ENCODE data around the gene PTGER4. TPM values are rescaled to one million over a fixed set of nuclear protein-coding genes. Genes with fewer than 3 reads are reported as not detected.

The PTGER4 gene
- total and polyA plus RNA-seq, 2 of the 8 experiments (the other 6 are each of a cell fraction or from before 2014, with no cell fraction given), result 0.76 to 1.2 TPM

- Histone ChIP-seq H2AFZ (ENCODE audit: low read length) (no peak overlapping the region), H4K5ac (ENCODE audit: insufficient read length, low read depth, low read length) (no peak overlapping the region), H3K4me3 (ENCODE audit: extremely low read depth in 1 of 4, insufficient read depth in 2 of 4, low read depth in 3 of 4, low read length in 4 of 4) (no peak overlapping the region), H3K79me1 (ENCODE audit: low read depth, low read length) (no peaks in the 10 kb centered on the region), H3K18ac (ENCODE audit: extremely low read depth, low read length) (no peak overlapping the region), H3K4ac (replicated peaks; ENCODE audit: insufficient read length, low read depth, low read length) (no peak overlapping the region), H3K9me3 (ENCODE audit: insufficient read depth in 2 of 2, low read depth in 1 of 2, low read length in 1 of 2) (no peaks in the 10 kb centered on the region; a peak in 1 of 4 replicates), H3K4me2 (ENCODE audit: insufficient read depth in 1 of 2, low read depth in 2 of 2, low read length in 2 of 2) (no peak overlapping the region), H3K27me3 (replicated peaks in 1 of 4; ENCODE audit: control insufficient read depth in 3 of 4, extremely low read depth in 1 of 4, insufficient read depth in 3 of 4, low read length in 3 of 4) (peaks cover 22 to 34% (median 26%) of the 10 kb centered on the region in 4 experiments), H2BK15ac (ENCODE audit: low read length) (no peak overlapping the region), H4K91ac (replicated peaks; ENCODE audit: insufficient read length, low read length) (no peak overlapping the region), H2AK5ac (ENCODE audit: low read depth, low read length) (no peak overlapping the region), H3K23ac (ENCODE audit: insufficient read length) (no peak overlapping the region), H2BK20ac (ENCODE audit: low read length) (no peak overlapping the region), H3K56ac (replicated peaks; ENCODE audit: insufficient read length, low read depth, low read length) (no peak overlapping the region), H3K14ac (ENCODE audit: insufficient read length) (no peak overlapping the region), H4K20me1 (replicated peaks in 1 of 2; ENCODE audit: control insufficient read depth in 1 of 2, insufficient read depth in 2 of 2, low read length in 2 of 2) (peaks cover 3 to 5% of the 10 kb centered on the region in 2 experiments), H2BK12ac (ENCODE audit: low read depth, low read length) (no peak overlapping the region), H3K4me1 (replicated peaks in 1 of 4; ENCODE audit: control insufficient read depth in 3 of 4, insufficient read depth in 4 of 4, low read length in 3 of 4) (peaks cover 0 to 18% (median 10%) of the 10 kb centered on the region in 4 experiments; a peak in 5 of 7 replicates), H3K27ac (ENCODE audit: low read depth, low read length) (no peak overlapping the region), H3K23me2 (ENCODE audit: low read depth, low read length) (peaks cover 17% of the 10 kb centered on the region), H3K79me2 (ENCODE audit: control insufficient read depth in 1 of 2, insufficient read depth in 2 of 2, low read length in 2 of 2) (no peaks in the 10 kb centered on the region), H3K9ac (replicated peaks in 1 of 4; ENCODE audit: extremely low read depth in 1 of 4, low read depth in 3 of 4, low read length in 3 of 4) (no peak overlapping the region), H2BK5ac (ENCODE audit: low read depth, low read length) (no peak overlapping the region), H2BK120ac (replicated peaks; ENCODE audit: low read depth, low read length) (no peak overlapping the region), H4K8ac (ENCODE audit: extremely low read depth, insufficient read depth, low read length) (no peak overlapping the region), H3K36me3 (ENCODE audit: control insufficient read depth in 2 of 4, insufficient read depth in 4 of 4, low read length in 3 of 4) (no peaks in the 10 kb centered on the region)
- no peak for FAIRE-seq
- ChIA-PET CTCF (ENCODE audit: partially characterized antibody) (interaction anchor here (0.6 to 4.6 kb wide), 8 partner anchors 14 to 1086 kb away, joined by 3 to 32 read pairs (median 4); no protein-coding TSS in a partner anchor), POLR2A (ENCODE audit: partially characterized antibody) (no interaction called here)
- DNase-seq (ENCODE audit: low read depth in 1 of 2, low spot score in 2 of 2), result no peak
- no peak for TF ChIP-seq KDM1A (IDR thresholded peaks at IDR 0.05; ENCODE audit: borderline replicate concordance, low read length)
- TF ChIP-seq PHF8 (conservative IDR thresholded peaks at IDR 0.05; ENCODE audit: low read depth, low read length), result no peak
- TF ChIP-seq RBBP5 (IDR thresholded peaks at IDR 0.05; ENCODE audit: borderline replicate concordance, low read depth, low read length), result no peak
- no peak for TF ChIP-seq GABPA (IDR thresholded peaks at IDR 0.05; ENCODE audit: borderline replicate concordance, insufficient read depth, low read length)
- no peak for TF ChIP-seq EGR1 (IDR thresholded peaks at IDR 0.05; ENCODE audit: borderline replicate concordance, low read depth, low read length)
- TF ChIP-seq SIN3A (conservative IDR thresholded peaks at IDR 0.05 in 1 of 2, IDR thresholded peaks at IDR 0.05 in 1 of 2; ENCODE audit: low read depth in 1 of 2, low read length in 2 of 2), result no peak
- TF ChIP-seq, protein P1, sequence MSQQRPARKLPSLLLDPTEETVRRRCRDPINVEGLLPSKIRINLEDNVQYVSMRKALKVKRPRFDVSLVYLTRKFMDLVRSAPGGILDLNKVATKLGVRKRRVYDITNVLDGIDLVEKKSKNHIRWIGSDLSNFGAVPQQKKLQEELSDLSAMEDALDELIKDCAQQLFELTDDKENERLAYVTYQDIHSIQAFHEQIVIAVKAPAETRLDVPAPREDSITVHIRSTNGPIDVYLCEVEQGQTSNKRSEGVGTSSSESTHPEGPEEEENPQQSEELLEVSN (IDR thresholded peaks at IDR 0.05), result no peak
- no peak for TF ChIP-seq TAF1 (IDR thresholded peaks at IDR 0.05; ENCODE audit: low read depth, low read length)
- TF ChIP-seq USF2 (IDR thresholded peaks at IDR 0.05; ENCODE audit: low read length), result no peak
- TF ChIP-seq CBX8 (IDR thresholded peaks at IDR 0.05; ENCODE audit: borderline replicate concordance, low read depth, low read length), result no peak
- no peak for TF ChIP-seq EP300 (IDR thresholded peaks at IDR 0.05; ENCODE audit: borderline replicate concordance in 1 of 2, low read depth in 2 of 2, low read length in 2 of 2)
Observed at GRCh38 chr5:40685193-40685592, 5.5 kb downstream of the PTGER4 start.
